ENCODE measurements around the gene RCBTB2. TPM values are rescaled to one million over a fixed set of nuclear protein-coding genes. Genes with fewer than 3 reads are reported as not detected.

Gene RCBTB2
- total RNA-seq, 3 donors from 2014 or later = 1.3 to 1.5 (median 1.4) TPM

GRCh38 chr13:48448285-48448958, 84.5 kb downstream of the RCBTB2 start:
- Mint-ChIP-seq H3K27me3 (ENCODE audit: low read depth) (no peaks in the 10 kb centered on the region), H3K36me3 (ENCODE audit: insufficient read depth) (peaks cover 24% of the 10 kb centered on the region), H3K4me1 (ENCODE audit: low read depth) (peaks cover 42% of the 10 kb centered on the region), H3K4me3 (peak overlapping the region; percentile 33), H3K9me3 (peaks cover 16% of the 10 kb centered on the region)
- DNase-seq = no peak
- ATAC-seq = no peak

- DNase-seq = no peak
- Mint-ChIP-seq H3K4me3 (no peak overlapping the region), H3K4me1 (ENCODE audit: low read depth) (peaks cover 46% of the 10 kb centered on the region), H3K9me3 (peaks cover 9% of the 10 kb centered on the region), H3K27me3 (ENCODE audit: low read depth) (no peaks in the 10 kb centered on the region), H3K36me3 (ENCODE audit: insufficient read depth) (peaks cover 8% of the 10 kb centered on the region)
- ATAC-seq = no peak
Observed at GRCh38 chr13:48446464-48446863, 86.4 kb downstream of the RCBTB2 start.

DNA sequence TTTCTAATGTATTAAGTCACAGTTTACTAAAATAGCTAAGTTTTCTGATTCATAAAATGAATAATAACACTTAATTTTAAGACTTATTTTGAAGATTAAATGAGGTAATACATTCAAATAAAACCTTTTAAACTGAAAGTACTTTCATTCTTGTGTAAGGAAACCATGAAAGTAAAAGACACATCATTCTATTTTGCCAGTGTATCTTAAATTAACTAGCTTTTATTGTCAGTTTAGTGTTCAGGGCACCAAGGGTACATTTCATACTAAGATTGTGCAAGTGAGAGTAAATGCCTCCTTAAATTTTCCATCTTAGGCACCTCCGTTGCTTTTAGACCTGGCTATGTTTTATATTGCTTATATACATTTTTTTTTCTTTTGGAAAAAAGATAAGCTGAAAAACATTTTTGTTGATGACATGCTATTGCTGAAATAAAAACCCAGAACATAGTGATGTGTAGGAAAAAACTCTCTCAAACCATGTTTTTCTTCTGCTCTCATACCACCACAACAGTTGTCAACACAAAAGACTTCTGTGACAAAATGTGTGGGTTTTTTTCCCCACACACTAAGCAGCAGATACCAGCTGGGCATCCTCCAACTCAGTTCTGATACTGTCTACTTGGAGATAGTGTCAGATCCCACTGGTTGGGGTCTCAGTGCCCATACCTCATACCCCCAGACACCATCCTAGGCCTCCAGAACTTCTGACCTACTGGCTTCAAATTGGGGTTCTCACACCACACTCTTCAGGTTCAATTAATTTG, 89.3 kb downstream of the RCBTB2 start:
- Mint-ChIP-seq H3K27me3 (ENCODE audit: low read depth) (no peaks in the 10 kb centered on the region), H3K9me3 (no peaks in the 10 kb centered on the region), H3K4me3 (peak overlapping the region; percentile 9), H3K36me3 (ENCODE audit: insufficient read depth) (no peaks in the 10 kb centered on the region), H3K4me1 (ENCODE audit: low read depth) (peaks cover 29% of the 10 kb centered on the region)
- DNase-seq = no peak
- ATAC-seq = peak; percentile 27 to 48

Other genes with a start within 250 kb of the RCBTB2 start
- gene RB1, start 229.3 kb downstream of the RCBTB2 start, total RNA-seq = 10 to 100 TPM; 27.8 to 31.4 (median 30.2) TPM
- 1 to 10 TPM; 2.0 to 4.5 (median 3.8) TPM for gene LPAR6, start 120.0 kb downstream of the RCBTB2 start, total RNA-seq
- gene CYSLTR2, start 120.8 kb upstream of the RCBTB2 start, total RNA-seq = under 1 TPM; 0.40 to 0.53 (median 0.43) TPM

Measured in activated T-cell treated with anti-CD3 and anti-CD28 coated beads, Interleukin-2, amount 50 U/mL, for 4 hours (primary cell).